Choroid plexus epithelial cell (primary cell): ENCODE measurements around the gene MRTFA.
"Not testable (repeated sequence)": the region's sequence is repeated elsewhere in the genome, so short reads cannot be mapped to it uniquely, and the experiment has no call there.

Source experiments
- DNase-seq: peaks from one replicate; pipeline ENCODE4 v3.0.0-alpha.2; 2010; ENCODE audit warnings: low read depth
- H3K4me3 ChIP-seq: 2 replicates; pipeline ENCODE4 v1.5.1; 2011; ENCODE audit warnings: low read depth, mild to moderate bottlenecking, control low read depth, low read length, moderate library complexity
- CTCF ChIP-seq: conservative IDR thresholded peaks from 2 replicates; pipeline ENCODE4 v1.5.1; 2011; ENCODE audit warnings: low read depth, mild to moderate bottlenecking, control low read depth, inconsistent platforms, low read length, moderate library complexity

Gene MRTFA

GRCh38 chr22:40571887-40572286 lies 64.6 kb downstream of the MRTFA start:
- TF ChIP-seq CTCF = no peak
- no peak overlapping the region for H3K4me3 ChIP-seq
- no peak for DNase-seq

GRCh38 chr22:40567626-40568328 lies 68.7 kb downstream of the MRTFA start:
- no peak for TF ChIP-seq CTCF
- no peak for DNase-seq

DNA sequence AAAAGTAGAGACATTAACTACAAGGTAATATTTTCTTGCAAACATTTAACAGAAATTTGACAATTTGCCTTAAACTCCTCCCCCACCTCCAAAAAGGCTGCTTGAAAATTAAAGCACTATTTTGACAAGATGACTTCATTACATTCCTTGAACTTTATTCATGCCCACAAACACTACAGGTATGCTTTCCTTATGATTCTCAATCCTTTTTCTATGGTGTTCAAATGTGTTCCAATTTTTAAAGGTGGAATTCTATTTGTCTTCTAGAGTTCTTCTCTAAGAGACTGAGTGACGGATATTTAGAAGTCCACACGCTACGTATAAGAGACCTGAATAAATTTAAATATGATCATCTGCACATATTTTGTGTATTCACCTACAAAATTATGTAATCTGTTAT lies 69.4 kb downstream of the MRTFA start:
- H3K4me3 ChIP-seq = no peak overlapping the region
- DNase-seq = peak; percentile 57
- TF ChIP-seq CTCF = no peak

More at GRCh38 chr22:40567626-40568328, 68.7 kb downstream of the MRTFA start:
- no peak overlapping the region for H3K4me3 ChIP-seq

GRCh38 chr22:40560994-40561515 lies 75.5 kb downstream of the MRTFA start:
- H3K4me3 ChIP-seq = no peak overlapping the region
- no peak for DNase-seq

DNA sequence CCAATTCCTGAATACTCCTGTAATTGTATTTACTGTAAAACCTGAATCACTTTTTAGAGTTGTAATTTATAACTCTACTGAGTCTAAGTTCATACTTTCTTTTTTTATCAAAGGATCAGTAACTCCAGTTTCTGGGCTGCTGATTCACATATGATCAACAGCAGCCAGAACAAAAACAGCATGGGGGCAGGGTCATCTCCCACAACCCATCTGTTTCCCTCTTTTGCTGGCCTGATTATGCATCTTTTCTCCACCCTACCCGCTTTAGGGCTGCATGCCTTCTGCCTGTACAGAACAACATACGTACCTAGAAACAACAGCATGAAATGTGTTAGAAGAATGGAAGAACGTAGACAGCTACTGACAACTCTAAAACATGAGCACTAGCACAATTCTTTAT lies 76.0 kb downstream of the MRTFA start:
- no peak overlapping the region for H3K4me3 ChIP-seq
- DNase-seq = peak; percentile 73
- no peak for TF ChIP-seq CTCF

More at GRCh38 chr22:40560994-40561515, 75.5 kb downstream of the MRTFA start:
- TF ChIP-seq CTCF = no peak

DNA sequence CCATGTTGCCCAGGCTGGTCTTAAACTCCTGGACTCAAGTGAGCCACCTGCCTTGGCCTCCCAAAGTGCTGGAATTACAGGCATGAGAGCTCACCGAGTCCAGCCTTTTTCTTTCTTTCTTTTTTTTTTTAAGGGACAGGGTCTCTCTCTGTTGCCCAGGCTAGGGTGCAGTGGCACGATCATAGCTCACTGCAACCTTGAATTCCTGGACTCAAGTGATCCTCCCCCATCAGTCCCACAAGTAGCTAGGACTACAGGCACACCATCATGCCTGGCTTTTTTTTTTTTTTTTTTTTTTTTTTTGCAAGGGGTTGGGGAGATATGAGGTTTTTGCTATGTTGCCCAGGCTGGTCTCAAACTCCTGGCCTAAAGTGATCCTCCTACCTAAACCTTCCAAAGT lies 78.5 kb downstream of the MRTFA start:
- no peak overlapping the region for H3K4me3 ChIP-seq
- TF ChIP-seq CTCF = no peak
- no peak for DNase-seq

GRCh38 chr22:40556641-40557040 lies 79.9 kb downstream of the MRTFA start:
- no peak for DNase-seq
- TF ChIP-seq CTCF = no peak
- H3K4me3 ChIP-seq = no peak overlapping the region

- not testable (repeated sequence) for H3K4me3 ChIP-seq, DNase-seq
These were observed 82.5 kb downstream of the MRTFA start for GRCh38 chr22:40554023-40554422.
